SH-SY5Y (cell line): ENCODE results near the gene SKOR1.

Experiments
- GATA2 ChIP-seq: IDR thresholded peaks from 2 replicates; pipeline ENCODE4 v1.6.1; 2011; ENCODE audit warnings: mild to moderate bottlenecking, low read depth, low read length
- GATA3 ChIP-seq: IDR thresholded peaks from 2 replicates; pipeline ENCODE4 v1.6.1; 2011; ENCODE audit warnings: low read depth, mild to moderate bottlenecking, low read length, moderate library complexity

DNA sequence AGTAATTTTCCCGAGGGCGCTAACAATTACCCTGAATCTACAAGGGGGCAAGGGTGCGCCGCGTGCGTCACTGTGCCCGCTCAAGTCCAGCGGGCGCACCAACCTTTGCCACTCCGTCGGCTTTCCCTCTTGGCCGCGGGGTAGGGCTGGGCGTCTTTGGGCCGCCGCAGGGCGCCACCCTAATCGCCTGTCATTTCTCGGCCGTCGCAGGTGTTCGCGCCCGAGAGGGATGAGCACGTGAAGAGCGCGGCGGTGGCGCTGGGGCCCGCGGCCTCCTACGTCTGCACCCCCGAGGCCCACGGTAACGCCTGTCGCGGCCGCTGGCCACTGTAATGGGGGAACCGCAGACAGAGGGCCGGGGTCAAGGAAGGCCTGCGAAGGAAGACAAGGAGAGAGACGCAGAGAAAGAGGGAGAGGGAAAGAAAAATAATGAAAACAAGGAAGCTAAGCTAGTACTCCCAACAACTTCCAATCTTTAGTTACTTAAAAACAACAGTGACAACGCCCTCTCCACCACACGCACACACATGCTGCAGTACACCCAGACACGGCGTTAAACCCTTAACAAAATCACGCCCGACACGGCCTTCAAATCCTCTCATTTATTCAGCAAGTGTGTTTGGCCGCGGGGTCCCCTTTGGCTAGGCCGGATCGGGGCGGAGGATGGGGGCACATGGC is 3.8 kb downstream of the SKOR1 start:
- TF ChIP-seq GATA2 (no peak), GATA3 (no peak)
